ENCODE data around the gene HEG1. TPM values are rescaled to one million over a fixed set of nuclear protein-coding genes. Genes with fewer than 3 reads are reported as not detected.

The HEG1 gene
- total and polyA plus RNA-seq, 2 of the 4 experiments (the other 2 are of a cell fraction) = 25.6 to 43.4 TPM

DNA sequence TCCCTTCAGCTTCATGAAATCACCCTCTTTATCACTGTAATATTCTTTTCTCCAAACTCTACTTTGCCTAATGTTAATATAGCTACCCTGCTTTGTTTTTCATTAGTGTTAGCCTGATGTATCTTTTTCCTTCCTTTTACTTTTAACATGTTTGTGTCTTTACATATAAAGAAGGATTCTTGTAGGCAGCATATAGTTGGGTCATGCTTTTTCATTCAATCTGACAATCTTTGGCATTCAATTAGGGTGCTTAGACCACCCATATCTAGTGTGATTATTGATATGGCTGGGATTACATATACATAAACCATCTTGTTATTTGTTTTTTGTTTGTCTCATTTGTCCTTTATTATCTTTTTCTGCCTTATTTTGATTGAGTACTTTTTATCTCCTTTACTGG, 34.9 kb upstream of the HEG1 start:
- in situ Hi-C loops (cut with MboI; ENCODE audit: low sequenced_read_pairs) = no loop called here
- TF ChIP-seq MXI1 (IDR thresholded peaks at IDR 0.05; ENCODE audit: borderline replicate concordance, low read depth, low read length) (no peak), POLR2A (IDR thresholded peaks at IDR 0.05; ENCODE audit: low read depth, low read length) (no peak), SMC3 (IDR thresholded peaks at IDR 0.05; ENCODE audit: low read depth, low read length) (no peak), CHD1 (IDR thresholded peaks at IDR 0.05; ENCODE audit: low read depth, low read length) (no peak), RCOR1 (IDR thresholded peaks at IDR 0.05; ENCODE audit: insufficient replicate concordance, low read length) (no peak), MAFK (IDR thresholded peaks at IDR 0.05; ENCODE audit: low read depth, low read length) (no peak), NFE2L2 (IDR thresholded peaks at IDR 0.05; ENCODE audit: low read depth, low read length) (no peak), RFX5 (IDR thresholded peaks at IDR 0.05; ENCODE audit: low read depth, low read length) (no peak), BHLHE40 (IDR thresholded peaks at IDR 0.05; ENCODE audit: low read depth, low read length) (no peak), MAZ (IDR thresholded peaks at IDR 0.05; ENCODE audit: borderline replicate concordance, low read depth, low read length) (no peak), CEBPB (IDR thresholded peaks at IDR 0.05; ENCODE audit: low read depth, low read length) (no peak)
- TF ChIP-seq, protein P1, sequence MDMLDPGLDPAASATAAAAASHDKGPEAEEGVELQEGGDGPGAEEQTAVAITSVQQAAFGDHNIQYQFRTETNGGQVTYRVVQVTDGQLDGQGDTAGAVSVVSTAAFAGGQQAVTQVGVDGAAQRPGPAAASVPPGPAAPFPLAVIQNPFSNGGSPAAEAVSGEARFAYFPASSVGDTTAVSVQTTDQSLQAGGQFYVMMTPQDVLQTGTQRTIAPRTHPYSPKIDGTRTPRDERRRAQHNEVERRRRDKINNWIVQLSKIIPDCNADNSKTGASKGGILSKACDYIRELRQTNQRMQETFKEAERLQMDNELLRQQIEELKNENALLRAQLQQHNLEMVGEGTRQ (IDR thresholded peaks at IDR 0.05; ENCODE audit: low read depth, low read length) = no peak
- TF ChIP-seq, protein P2, sequence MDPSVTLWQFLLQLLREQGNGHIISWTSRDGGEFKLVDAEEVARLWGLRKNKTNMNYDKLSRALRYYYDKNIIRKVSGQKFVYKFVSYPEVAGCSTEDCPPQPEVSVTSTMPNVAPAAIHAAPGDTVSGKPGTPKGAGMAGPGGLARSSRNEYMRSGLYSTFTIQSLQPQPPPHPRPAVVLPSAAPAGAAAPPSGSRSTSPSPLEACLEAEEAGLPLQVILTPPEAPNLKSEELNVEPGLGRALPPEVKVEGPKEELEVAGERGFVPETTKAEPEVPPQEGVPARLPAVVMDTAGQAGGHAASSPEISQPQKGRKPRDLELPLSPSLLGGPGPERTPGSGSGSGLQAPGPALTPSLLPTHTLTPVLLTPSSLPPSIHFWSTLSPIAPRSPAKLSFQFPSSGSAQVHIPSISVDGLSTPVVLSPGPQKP (IDR thresholded peaks at IDR 0.05; ENCODE audit: borderline replicate concordance, low read depth, low read length) = no peak
- peaks cover 12% of the 10 kb centered on the region for H3K9me1 ChIP-seq (ENCODE audit: insufficient read depth, low read length)
- H3K27ac ChIP-seq (ENCODE audit: insufficient read depth, low read length) = no peak overlapping the region
- H3K4me1 ChIP-seq (ENCODE audit: control insufficient read depth, insufficient read depth, low read length) = peaks cover 8% of the 10 kb centered on the region
- H3K4me2 ChIP-seq (ENCODE audit: low read depth, low read length) = no peak overlapping the region
- H2BK120ac ChIP-seq (ENCODE audit: low read depth, low read length) = no peak overlapping the region
- intact Hi-C loops (cut with micrococcal nuclease) = no loop called here
- no peak overlapping the region for H4K91ac ChIP-seq (ENCODE audit: insufficient read depth, low read depth, low read length)
- H2AK9ac ChIP-seq (replicated peaks; ENCODE audit: low read depth, low read length, poor library complexity) = no peak overlapping the region
- no peaks in the 10 kb centered on the region for H3K79me1 ChIP-seq (ENCODE audit: low read depth in 1 of 2, low read length in 2 of 2)
- ATAC-seq (ENCODE audit: low read depth) (no peak), DNase-seq (no peak)
- H2BK20ac ChIP-seq (ENCODE audit: low read depth, low read length) = no peak overlapping the region
- H2AK5ac ChIP-seq (ENCODE audit: low read depth, low read length) = no peak overlapping the region
- H3K9me3 ChIP-seq (ENCODE audit: control insufficient read depth, insufficient read depth, low read length) = peaks cover 6% of the 10 kb centered on the region
- dilution Hi-C loops (cut with HindIII; ENCODE audit: low sequenced_read_pairs, unreplicated experiment) = no loop called here
- no peak overlapping the region for H3K56ac ChIP-seq (ENCODE audit: extremely low read depth, insufficient read depth, low read length)
- ChIA-PET POLR2A (ENCODE audit: unreplicated experiment) (no interaction called here), CTCF (no interaction called here)
- no peak overlapping the region for H2BK15ac ChIP-seq (ENCODE audit: low read depth, low read length)
- BruUV-seq (replicated peaks) = no TSS peak
- no peaks in the 10 kb centered on the region for H3K27me3 ChIP-seq (ENCODE audit: control insufficient read depth, insufficient read depth, low read length)
- peaks cover 1% of the 10 kb centered on the region; the same call in 1 of the 2 replicates for H3K36me3 ChIP-seq (ENCODE audit: control insufficient read depth, insufficient read depth, low read length)
- no peak overlapping the region for H2AFZ ChIP-seq (replicated peaks; ENCODE audit: low read length, poor library complexity)
- H4K8ac ChIP-seq (ENCODE audit: low read depth in 2 of 2, low read length in 2 of 2) = no peak overlapping the region
- no peak overlapping the region for H2BK5ac ChIP-seq (ENCODE audit: low read depth, low read length, poor library complexity, severe bottlenecking)
- no peak overlapping the region for H3K18ac ChIP-seq (ENCODE audit: low read depth, low read length)
- H3K23ac ChIP-seq (ENCODE audit: low read depth, low read length) = no peak overlapping the region
- H3K9ac ChIP-seq (ENCODE audit: low read depth, low read length) = no peak overlapping the region
- H3K4me3 ChIP-seq (ENCODE audit: insufficient read depth, low read depth, low read length) = no peak overlapping the region
- no peak overlapping the region for H3K14ac ChIP-seq (replicated peaks; ENCODE audit: low read depth, low read length)
- no peak overlapping the region for H4K5ac ChIP-seq (ENCODE audit: low read depth, low read length)
- H4K20me1 ChIP-seq (ENCODE audit: insufficient read depth, low read length) = no peaks in the 10 kb centered on the region
- H3K4ac ChIP-seq (ENCODE audit: low read depth, low read length) = no peak overlapping the region
